GM19043 (cell line): ENCODE data around the gene GTF2IRD1.

Experiments used
- ATAC-seq: cut with Tn5 transposase; IDR thresholded peaks from one replicate; pipeline ENCODE4 v1.9.1; 2021; ENCODE audit warnings: low read depth; ENCODE audit not compliant: unreplicated experiment

Gene GTF2IRD1

DNA sequence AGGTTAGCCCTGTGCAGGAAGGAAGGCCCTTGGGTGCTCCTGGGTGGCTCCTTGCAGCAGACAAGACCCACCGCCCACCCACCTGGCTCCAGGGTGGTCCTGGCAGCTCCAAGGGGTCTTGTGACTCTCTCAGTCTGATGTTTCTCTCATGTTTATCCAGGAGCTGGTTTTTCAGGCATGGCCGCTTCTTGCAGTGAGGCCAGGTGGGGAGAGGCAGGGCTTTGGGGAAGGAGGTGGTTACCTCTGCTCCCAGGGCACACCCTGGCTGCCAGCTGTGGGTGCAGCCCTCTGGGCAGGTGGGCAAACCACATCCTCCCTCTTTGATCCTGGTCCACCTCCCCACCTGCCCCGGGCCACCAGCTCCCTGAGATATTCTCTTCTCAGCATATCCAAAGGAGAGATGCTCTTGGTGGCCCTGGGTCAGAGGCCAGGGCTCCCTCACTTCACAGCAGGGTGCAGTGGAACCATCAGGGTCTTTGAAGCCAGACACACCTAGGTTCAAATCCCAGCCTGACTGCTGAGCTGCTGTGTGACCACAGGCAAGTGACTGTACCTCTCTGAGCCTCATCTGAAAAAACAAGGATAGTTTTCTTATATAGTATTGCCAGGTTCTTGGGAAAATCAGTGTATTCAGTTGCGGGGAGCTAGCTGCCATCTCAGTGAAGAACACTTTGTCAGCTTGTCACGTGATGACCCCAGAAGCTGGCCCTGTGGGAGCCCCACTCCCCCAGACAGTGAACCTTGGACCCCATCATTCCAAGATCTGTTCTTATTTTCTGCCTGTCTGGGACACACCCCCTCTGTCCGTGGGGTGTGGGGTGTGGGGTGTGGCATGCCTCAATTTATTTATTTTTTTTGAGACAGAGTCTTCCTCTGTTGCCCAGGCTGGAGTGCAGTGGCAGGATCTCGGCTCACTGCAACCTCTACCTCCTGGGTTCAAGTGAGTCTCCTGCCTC, 11.5 kb downstream of the GTF2IRD1 start:
- no peak for ATAC-seq

GRCh38 chr7:74466196-74466813, 12.6 kb downstream of the GTF2IRD1 start:
- no peak for ATAC-seq

- no peak for ATAC-seq
These were observed 14.2 kb downstream of the GTF2IRD1 start for GRCh38 chr7:74467876-74468275.

- ATAC-seq: no peak
These were observed 16.8 kb downstream of the GTF2IRD1 start for GRCh38 chr7:74470504-74470903.

DNA sequence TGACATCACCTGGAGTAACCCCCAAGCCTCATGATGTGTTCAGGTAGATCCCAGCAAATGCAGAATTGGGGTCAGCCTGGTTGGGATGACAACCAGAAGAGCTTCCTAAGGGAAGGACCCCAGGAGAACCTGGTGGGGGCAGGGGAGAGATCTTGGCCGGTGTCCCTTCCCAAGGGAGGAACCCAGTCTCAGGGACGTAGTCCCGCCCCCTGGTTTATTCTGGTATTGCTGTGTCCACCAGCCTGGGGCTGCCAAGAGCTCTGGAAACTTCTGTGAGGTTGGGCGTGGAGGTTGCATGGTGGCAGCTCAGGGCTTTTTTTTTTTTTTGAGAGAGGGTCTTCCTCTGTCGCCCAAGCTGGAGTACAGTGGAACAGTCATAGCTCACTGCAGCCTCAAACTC, 19.4 kb downstream of the GTF2IRD1 start:
- ATAC-seq: no peak

DNA sequence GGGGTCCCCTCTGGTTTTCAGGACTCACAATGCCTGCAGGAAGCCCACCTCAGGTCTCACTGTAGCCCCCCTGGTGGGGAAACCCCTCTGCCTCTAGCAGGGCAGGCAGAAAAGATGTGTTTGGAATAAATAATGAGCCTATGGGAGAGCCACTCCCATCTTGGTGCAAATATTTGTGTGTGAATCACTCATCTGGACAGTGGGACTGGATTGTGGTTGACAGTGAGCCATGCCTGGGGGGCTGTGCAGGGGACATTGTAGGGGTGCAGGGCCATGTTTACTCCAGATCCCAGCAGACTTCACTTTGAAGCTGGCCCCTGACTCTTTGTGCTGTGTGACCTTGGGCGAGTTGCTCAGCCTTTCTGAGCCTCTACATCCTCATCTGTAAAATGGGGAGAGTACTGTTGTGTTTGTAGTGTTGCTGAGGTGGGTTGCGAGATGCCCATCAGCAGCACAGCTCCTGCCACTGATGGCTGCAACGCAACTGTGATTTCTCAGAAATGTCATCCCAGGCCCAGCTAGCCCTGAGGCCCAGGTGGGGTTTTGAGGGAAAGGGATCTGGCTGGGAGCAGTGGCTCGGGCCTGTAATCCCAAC, 20.7 kb downstream of the GTF2IRD1 start:
- ATAC-seq: no peak

DNA sequence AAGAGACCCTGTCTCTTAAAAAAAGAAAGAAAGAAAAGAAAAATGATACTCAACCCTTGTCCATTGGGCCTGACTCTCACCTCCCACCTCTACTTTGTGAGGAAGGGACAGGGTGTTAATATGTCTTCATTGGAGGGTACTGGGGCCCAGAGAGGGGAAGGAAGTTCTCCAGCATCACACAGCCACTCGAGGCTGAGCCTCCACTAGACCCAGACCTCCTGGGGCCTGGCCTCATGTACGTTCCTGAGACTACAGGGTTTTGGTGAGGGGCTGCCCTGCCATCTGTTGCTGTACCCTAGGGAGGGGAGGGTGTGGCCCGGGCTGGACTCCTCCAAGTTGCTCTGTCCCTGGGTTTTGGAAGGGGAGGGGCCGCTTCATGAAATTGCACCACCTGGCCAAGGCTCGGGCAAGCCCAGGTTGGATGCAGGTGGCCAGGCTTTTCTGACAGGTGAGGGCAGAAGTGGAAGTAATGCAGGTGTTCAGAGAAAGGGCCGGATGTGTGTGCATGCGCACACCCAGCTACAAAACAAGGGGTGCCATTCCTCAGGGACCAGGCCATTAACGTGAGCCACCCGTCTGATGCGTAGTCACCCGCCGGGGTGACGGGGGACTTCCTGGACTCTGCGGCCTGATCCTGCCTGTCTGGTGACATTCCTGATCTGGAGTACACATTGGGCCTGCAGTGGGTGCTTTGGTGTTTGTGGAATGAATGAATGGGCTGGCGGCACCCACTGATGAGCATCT, 21.7 kb downstream of the GTF2IRD1 start:
- no peak for ATAC-seq

- ATAC-seq: no peak
These were observed 22.3 kb downstream of the GTF2IRD1 start for GRCh38 chr7:74475987-74476350.

DNA sequence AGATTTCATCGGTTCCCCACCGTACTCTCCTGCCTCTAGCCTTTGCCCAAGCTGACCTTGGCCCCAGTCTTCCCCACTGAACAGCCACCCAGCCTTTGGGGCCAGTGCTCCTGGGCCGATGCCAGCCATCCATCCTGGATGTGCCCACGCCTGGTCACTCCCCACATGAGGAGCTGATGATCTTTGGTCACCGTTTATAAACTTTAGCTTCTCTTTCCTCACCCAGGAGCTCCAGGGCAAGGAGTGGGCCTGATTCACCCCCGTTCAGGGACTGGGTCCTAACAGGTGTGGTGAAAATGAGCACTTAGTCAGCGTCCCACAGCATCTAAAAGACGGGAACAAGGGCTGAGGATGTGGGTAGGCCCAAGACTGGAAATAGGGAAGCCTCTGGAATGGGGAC, 22.9 kb downstream of the GTF2IRD1 start:
- ATAC-seq: no peak

- no peak for ATAC-seq
These were observed 25.0 kb downstream of the GTF2IRD1 start for GRCh38 chr7:74478671-74479065.

DNA sequence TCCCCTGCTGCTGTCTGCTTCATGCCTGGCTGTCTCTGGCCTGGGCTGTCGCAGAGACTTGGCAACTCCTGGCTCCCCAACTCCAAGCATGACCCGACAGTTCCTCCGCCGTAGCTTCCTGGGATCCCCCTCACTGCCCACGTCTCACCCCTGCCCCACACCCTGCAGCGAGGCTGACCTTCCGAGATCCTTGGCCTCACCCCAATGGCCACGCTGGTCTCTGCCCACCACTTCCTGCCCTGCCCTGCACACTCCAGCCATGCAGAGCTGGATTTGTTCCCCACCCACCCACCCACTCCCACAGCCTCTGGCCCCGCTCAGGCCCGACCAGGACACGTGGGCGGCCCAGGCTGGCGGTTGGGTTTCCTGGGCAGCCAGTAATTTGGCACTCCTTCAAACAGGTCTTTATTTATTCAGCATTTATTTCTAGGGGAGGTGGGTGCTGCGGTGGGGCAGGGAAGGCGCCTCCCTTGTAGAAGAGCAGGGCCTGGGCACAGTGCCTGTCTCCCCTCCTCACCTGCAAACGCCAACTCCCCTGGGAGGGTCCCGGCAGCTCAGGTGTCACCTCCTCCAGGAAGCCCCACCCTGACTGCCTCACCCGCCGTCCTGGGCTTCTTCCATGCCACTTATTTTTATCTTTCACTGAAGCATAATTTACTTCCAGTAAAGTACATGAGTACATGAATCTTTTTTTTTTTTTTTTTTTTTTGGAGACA, 25.5 kb downstream of the GTF2IRD1 start:
- no peak for ATAC-seq

DNA sequence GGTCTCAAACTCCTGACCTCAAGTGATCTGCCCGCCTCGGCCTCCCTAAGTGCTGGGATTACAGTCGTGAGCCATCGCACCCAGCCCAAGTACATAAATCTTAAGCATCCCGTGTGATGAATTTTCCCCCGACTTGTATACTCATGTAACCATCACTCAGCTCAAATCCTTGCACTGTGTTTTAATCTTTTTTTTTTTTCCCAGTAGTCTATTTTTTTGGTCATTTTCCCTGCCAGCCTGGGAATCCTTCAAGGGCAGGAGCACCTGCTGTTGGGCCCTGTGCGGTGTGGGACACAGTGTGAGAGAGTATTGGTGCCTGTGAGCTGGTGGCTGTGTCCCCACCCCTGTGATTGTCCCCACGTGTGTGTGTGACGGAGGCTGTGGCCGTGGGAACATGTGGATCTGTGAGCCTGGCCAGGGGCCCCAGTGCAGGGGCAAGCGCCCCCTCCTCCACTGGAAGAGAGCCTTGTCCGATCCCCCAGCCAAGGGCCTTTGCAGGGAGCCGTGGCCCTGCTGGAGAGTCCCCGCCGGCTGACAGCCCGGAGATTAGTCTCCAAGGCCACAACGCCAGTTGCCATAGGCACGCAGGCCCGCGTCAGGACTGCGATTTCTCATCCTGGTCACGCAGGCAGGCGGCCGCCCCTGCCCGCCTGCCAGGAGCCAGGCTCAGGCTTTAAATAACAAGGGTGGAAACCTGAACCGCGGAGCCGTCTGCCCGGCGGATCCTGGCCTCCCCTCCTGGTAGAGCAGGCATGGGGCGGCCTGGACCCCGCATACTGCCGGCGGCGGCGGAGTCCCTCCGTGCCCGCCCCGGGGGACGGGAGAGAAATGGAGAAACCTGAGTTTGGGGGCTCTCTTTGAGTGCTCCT, 26.5 kb downstream of the GTF2IRD1 start:
- ATAC-seq: no peak

DNA sequence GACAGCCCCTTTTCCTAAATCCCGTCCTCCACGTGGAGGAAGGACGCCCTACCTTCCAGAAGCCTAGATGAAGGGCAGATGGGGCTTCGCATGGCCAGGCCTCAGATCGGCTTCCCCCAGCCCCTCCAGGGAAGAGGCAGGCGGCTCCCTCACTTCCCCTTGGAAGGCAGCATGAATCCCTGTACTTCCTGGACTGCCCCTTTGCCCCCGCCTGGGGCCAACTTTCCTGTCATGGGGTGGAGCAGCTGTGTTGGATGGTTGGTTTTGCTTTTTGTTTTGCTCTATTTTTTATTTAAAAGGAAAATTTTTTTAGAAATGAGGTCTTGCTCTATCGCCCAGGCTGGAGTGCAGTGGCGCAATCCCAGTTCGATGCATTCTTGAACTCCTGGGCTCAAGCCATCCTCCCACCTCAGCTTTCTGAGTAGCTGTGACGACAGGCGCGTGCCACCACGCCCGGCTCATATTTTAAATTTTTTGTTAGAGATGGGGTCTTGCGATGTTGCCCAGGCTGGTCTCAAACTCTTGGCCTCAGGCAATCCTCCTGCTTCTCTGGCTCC, 27.2 kb downstream of the GTF2IRD1 start:
- no peak for ATAC-seq

DNA sequence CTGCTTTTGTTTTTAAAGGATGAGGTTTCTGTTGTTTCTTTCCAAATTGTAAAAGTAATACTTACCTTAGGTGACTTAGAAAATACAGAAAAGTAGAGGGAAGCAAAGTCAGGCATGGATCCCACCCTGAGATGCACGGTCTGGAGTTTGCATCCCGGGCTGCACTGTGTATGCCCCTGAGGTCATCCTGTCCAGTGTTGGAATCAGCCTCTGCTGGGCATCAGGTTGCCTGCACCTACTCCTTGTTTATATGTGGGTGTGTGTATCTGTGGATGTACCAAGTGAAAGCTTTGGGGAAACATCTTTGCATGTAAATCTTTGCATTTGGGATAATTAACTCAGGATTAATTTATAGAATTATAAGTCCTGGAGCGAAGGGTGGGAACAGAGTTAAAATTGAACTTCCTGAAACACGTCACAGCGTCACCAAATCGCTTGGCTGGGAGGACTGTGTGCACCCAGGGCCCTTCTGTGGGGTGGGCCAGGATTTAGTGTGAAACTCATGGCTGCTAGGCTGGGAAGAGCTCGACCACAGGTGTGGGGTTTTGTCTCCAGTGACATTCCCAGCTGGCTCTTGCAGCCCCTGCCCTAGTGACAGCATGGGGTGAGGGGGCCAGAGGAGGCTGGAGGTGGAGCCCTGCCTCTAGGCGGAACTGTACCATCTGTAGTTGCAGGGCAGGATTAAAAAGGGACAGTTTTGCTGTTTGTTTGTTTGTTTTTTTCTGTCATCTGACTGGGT, 27.9 kb downstream of the GTF2IRD1 start:
- no peak for ATAC-seq

GRCh38 chr7:74482197-74482467, 28.4 kb downstream of the GTF2IRD1 start:
- ATAC-seq: no peak

DNA sequence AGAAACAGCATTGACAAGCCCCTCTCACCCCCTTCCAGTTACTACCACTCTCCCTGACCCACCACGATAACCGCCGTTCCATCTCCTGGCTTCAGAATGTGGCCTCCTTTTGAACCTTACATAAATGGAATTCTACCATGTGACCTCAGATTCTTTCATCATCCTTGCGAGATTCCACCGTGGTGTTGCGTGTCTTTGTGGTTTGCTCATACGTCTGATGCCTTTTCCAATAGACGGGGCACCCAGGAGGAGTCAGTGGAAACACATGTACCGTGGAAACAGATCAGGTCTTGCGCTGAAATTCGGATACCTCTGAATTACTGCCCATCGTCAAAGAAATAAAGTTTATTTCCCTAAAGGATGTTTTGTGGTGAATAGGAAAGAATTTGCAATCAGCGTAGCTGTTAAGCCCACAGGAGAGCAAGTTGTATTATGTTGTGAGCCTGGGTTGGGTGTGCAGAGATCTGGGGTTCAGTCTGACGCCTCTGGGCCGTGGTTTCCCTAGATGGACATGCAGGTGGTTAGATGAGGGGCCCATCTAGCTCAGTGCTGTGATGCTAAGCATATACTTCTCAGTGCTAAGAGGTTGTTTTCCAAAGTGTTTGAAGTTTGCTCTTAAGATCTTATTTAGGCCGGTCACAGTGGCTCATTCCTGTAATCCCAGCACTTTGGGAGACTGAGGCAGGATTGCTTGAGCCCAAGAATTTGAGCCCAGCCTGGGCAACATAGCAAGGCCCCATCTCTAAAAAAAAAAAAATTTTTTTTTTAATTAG, 29.1 kb downstream of the GTF2IRD1 start:
- no peak for ATAC-seq

GRCh38 chr7:74483402-74484336, 30.0 kb downstream of the GTF2IRD1 start:
- ATAC-seq: no peak
